Activated CD8-positive, alpha-beta memory T cell treated with anti-CD3 and anti-CD28 coated beads for 36 hours (primary cell): ENCODE results near the gene CNTROB. TPM values are rescaled to one million over a fixed set of nuclear protein-coding genes. Genes with fewer than 3 reads are reported as not detected.

Source experiments
- CTCF ChIA-PET: fragments of 350-600 bp; sonication (Branson Sonifier 250); formaldehyde crosslinking; loops from one replicate; lab custom pipeline; 2021; ENCODE audit warnings: antibody characterized with exemption; lab: Charles Lee
- POLR2A ChIA-PET: fragments of 350-600 bp; sonication (Branson Sonifier 250); formaldehyde crosslinking; loops from one replicate; lab custom pipeline; 2021; ENCODE audit warnings: antibody characterized with exemption; lab: Charles Lee
- total RNA-seq, 2 experiments: library from RNA; stranded (reverse); gene quantifications; one replicate each; pipeline ENCODE4 v1.2.3, GENCODE V29; 2021

CNTROB gene, protein sequence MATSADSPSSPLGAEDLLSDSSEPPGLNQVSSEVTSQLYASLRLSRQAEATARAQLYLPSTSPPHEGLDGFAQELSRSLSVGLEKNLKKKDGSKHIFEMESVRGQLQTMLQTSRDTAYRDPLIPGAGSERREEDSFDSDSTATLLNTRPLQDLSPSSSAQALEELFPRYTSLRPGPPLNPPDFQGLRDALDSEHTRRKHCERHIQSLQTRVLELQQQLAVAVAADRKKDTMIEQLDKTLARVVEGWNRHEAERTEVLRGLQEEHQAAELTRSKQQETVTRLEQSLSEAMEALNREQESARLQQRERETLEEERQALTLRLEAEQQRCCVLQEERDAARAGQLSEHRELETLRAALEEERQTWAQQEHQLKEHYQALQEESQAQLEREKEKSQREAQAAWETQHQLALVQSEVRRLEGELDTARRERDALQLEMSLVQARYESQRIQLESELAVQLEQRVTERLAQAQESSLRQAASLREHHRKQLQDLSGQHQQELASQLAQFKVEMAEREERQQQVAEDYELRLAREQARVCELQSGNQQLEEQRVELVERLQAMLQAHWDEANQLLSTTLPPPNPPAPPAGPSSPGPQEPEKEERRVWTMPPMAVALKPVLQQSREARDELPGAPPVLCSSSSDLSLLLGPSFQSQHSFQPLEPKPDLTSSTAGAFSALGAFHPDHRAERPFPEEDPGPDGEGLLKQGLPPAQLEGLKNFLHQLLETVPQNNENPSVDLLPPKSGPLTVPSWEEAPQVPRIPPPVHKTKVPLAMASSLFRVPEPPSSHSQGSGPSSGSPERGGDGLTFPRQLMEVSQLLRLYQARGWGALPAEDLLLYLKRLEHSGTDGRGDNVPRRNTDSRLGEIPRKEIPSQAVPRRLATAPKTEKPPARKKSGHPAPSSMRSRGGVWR
- total RNA-seq, result 10 to 100 TPM; 40.1 to 44.4 TPM

DNA sequence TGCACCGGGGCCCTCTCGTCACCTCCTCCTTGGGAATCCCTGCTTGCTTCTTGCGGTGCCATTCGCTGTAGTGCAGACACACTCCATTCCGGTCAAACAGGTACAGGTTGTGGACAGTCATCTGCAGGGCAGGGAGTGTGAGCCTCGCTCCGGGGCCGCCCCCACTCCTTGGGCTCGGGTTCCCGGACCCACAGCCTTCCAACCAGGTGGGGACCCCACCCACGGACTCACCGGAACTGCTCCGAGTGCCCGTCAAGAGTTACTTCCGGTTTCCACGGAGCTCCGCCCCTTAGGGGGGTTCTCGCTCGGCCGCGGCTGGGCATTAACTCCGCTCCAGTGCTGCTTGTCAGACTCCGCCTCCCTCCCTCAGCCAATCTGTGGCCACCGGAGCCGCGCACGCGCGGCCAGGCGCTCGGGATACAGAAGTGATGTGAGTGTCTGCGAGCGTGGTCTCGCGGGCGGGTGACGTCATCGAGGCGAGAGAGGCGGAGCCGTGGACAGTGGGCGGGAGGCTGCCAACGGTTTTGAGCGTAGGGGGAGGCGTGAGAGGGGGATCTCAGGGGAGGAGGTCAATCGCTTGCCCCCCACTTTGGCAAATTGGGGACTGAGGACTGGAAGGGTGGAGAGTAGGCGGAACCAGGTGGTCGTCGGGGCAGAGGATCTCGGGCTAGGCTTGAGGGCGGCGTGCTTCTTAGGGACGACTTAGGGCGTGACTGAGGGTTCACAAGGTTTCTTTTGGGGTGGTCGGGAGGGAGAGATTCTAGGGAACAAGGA lies at the start of gene CNTROB, which contains the start of gene TRAPPC1:
CNTROB (plus strand) TSS at position 498 of the 774 bp plus-strand sequence. CDS start 874 bp downstream, outside the sequence.
TRAPPC1 (minus strand) TSS at position 238 of the 774 bp plus-strand sequence; CDS start at position 121, 117 bp downstream.
- POLR2A ChIA-PET, result interaction anchor here (0.6 to 2.8 kb wide), 9 partner anchors 10 to 892 kb away, joined by 3 to 15 read pairs (median 4); partner anchors contain the start of genes NAA38 and RNF227
- CTCF ChIA-PET, result interaction anchor here (0.7 to 3.0 kb wide), 11 partner anchors 10 to 244 kb away, joined by 3 to 18 read pairs (median 5); partner anchors contain the start of genes NAA38, RNF227 and WRAP53

DNA sequence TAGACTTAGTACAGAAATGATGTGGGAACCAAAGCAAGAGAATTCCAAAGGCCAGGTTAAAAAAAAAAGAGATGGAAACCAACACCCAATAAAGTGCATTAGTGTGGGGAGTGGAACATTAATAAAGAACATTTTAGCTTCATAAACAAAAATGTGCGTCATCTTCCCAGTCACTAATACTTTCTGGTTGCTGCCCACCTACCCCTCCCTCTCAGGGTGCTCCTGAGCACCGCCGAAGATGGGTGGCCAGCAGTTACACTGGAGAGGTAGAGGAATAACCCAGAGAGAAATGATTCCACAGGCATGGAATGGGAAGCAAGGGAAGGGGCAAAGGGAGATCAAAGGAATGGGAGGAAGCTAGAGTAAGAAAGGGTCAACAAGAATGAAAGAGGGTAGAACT lies 49.4 kb upstream of the CNTROB start:
- ChIA-PET POLR2A (no interaction called here), CTCF (interaction anchor here (0.6 to 1.3 kb wide), 3 partner anchors 8 to 47 kb away, joined by 3 read pairs; no protein-coding TSS in a partner anchor)

DNA sequence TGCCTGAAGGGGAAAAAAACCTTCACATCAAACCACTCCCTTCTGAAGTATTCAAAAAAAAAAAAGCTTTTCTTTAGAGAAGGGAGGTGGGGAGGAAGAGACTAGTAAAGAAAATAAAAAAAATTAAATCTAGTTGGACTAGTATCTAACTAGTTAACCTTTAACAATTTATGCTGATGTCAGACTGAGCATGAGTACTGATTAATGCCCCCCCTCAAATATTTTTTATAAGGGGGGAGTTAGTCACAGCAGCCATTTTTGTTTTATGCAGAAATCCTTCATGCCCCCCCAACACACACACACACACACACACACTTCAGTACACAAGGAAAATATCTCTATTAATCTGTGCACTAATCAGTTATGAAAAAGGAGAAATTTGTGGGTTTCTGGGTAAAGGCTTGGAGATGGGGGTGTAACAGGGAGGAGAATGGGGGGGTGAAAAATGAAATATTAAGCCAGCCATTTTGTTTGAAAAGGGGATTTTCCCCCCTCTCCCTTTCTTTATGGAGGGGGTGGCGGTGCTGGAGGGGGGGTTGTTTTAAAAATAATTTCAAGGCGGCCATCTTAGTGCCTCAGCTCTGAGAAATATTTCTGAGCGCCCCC lies 48.1 kb upstream of the CNTROB start:
- ChIA-PET CTCF (interaction anchor here (0.8 to 1.3 kb wide), 2 partner anchors 15 to 176 kb away, joined by 3 read pairs; no protein-coding TSS in a partner anchor), POLR2A (interaction anchor here (0.5 to 0.6 kb wide), 2 partner anchors 42 to 48 kb away, joined by 3 read pairs; no protein-coding TSS in a partner anchor)

DNA sequence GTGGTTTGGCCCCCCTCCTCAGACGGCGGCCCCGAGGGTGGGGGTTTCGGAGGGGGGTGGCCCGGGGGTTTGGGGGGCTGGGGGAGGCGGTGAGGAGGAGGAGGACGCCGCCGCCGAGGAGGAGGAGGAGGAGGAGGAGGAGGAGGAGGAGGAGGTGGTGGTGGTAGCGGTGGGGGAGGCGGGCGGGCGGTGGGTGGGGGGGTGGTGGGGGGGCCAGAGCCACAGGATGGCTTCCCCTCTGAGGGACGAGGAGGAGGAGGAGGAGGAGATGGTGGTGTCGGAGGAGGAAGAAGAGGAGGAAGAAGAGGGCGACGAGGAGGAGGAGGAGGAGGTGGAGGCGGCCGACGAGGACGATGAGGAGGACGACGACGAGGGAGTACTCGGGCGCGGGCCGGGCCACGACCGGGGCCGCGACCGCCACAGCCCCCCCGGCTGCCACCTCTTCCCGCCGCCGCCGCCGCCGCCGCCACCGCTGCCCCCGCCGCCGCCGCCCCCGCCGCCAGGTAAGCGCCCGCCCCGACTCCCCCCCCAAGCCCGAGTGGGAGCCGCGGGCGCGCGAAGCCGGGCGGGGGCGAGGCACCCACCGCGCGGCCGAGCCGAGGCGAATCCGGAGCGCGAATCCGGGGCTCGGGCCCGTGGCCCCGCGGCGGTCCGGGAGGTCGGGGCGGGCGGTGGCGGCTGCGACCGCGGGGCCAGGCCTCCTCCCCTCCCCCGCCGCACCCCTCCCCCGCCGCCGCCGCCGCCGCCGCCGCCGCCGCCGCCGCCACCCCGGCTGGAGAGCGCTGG lies 47.2 kb upstream of the CNTROB start:
- CTCF ChIA-PET, result interaction anchor here (0.7 to 2.2 kb wide), 3 partner anchors 28 to 179 kb away, joined by 3 to 8 read pairs (median 3); partner anchors contain the start of genes CYB5D1 and NAA38
- POLR2A ChIA-PET, result interaction anchor here (0.6 kb wide), 1 partner anchor 49 kb away, joined by 3 read pairs; no protein-coding TSS in a partner anchor

DNA sequence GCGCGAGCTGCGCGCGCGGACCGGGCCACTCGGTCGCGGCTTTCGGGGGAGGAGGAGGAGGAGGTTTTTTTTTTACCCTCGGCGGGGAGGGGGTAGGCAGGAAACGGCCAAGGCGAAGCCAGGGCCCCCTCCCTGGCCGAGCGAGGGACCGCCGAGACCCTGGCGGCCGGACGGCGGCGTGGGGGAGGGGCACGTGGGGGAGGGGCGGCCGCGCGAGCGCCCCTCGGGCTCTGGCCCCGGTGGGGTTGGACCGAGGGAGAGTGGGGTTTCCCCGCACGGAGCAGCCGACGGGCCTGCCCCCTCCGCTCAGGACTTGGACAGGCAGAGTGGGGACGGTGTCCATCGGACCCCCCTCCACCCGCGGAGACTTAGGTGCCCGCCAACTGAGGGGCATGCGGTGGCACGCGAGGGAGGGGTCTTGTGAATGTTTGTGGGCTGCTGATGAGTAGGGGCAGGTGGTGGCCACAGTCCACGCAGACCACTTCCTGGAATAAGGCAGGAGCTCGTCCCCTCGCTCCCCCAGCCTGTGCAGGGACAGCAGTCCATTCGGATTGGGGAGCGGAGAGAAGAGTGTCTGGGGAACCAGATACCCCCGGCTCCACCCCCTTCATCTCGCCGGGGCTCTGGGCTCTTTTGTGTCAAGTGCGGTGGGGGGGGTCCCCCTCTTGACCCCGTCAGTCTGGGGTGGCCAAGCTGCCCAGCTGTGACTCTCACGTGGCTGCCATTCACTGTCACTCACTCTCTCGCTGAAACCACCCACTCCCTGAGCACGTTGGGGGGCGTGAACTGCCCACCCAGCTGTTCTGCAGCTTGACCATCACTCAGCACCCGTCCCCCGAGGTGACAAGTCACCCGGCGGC lies 46.4 kb upstream of the CNTROB start:
- POLR2A ChIA-PET, result interaction anchor here (0.6 to 1.5 kb wide), 4 partner anchors 11 to 200 kb away, joined by 4 to 9 read pairs (median 6); partner anchors contain the start of genes CNTROB, TP53 and TRAPPC1
- CTCF ChIA-PET, result interaction anchor here (0.7 to 2.2 kb wide), 7 partner anchors 22 to 198 kb away, joined by 3 to 8 read pairs (median 3); partner anchors contain the start of genes CYB5D1, NAA38, RNF227 and TP53

DNA sequence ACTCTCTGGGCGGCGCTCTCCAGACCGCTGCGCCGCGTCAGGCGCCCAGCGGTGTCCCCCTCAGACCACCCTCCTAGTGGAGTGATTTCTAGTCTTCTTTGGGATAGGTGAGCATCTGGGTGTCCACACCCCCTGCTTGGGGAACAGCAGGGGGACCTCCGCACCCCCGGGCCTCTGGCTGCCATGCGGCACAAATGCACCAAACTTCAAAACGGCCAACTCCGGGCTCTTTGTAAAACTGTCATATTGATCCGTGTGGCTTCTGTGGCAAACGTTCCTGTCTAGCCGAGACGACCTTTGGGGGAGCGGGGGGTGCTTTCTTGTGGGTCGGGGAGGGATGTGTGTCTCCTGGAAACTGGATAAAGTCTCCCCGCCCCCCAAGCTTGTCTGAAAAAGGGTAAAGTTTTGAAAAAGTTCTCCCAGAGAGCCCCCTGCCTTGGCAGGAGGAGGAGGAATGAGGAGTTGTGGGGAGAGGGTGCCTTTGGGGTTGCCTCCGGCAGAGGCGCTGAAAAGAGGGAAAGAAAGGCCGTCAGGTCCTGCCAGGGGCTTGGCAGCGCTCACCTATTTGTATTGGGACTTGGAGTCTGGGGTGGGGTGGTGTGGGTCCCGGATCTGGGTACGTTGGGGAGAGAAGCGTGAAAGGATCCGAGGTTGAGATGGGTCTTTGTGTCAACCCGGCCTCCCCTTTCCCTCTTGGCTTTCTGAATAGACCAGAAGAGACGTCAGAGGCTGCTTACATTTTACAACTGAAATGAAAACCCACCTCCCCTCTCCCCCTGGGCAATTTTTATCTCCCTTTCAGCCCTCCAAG lies 45.6 kb upstream of the CNTROB start:
- ChIA-PET CTCF (interaction anchor here (0.7 to 2.2 kb wide), 6 partner anchors 23 to 199 kb away, joined by 3 to 8 read pairs (median 3); partner anchors contain the start of genes CYB5D1, NAA38, RNF227 and TP53), POLR2A (interaction anchor here (0.6 to 1.5 kb wide), 3 partner anchors 12 to 199 kb away, joined by 6 to 9 read pairs (median 7); partner anchors contain the start of genes CNTROB, TP53 and TRAPPC1)

DNA sequence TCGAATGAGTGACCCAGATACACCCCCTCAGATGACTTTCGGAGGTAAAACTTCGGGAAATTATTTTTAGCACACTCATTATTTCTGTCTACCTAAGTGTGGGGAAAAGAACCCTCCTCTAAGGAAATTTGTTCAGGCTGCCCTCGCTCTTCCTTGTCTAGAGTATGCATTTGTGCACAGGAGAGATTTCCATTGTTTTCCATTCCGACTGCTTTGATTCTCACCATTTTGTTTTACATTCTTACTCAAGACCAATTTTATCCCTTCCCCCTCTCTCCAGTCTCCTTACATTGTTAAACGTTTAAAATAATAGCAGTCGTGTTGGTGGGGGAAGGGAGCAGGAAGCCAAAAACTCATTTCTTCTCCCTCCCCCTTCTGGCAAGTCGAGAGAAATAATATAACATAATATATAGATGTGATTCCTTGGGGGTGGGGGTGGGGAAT lies 44.9 kb upstream of the CNTROB start:
- POLR2A ChIA-PET, result no interaction called here
- CTCF ChIA-PET, result interaction anchor here (2.2 kb wide), 1 partner anchor 30 kb away, joined by 8 read pairs; the partner anchor contains the start of genes CYB5D1 and NAA38

DNA sequence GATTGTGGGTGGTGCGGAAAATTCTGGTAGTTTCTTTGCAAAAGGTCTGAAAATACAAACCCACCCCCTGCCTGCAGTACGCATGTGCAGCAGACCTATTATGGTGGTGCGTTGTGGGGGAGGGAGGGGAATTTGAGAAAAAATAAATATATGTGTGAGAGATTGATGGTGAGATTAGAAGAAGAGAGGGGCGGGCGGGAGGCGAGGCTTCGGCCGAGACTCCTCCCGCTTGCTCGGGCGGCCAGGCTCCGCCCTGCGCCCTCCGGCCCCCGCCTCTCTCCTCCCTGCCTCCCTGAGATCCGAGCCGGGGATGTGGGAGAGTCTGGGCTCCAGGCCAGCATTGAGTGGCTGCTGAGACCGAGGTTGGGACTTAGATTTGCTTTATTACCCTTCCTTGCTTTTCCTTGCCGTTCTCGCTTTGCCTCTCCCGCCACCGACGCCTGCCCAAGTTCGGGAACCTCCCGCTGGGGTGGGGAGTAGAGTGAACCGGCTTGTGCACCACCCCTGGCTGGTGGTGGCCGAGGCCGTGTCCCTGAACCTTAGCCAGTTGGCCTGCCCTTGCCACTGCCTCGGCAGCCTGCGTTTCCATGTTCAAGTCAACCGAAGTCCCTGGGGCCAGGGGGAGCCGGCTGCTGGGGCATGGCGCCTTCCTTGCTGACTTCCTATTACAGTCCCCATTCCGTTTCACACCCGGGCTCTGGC lies 44.4 kb upstream of the CNTROB start:
- ChIA-PET POLR2A (no interaction called here), CTCF (no interaction called here)

DNA sequence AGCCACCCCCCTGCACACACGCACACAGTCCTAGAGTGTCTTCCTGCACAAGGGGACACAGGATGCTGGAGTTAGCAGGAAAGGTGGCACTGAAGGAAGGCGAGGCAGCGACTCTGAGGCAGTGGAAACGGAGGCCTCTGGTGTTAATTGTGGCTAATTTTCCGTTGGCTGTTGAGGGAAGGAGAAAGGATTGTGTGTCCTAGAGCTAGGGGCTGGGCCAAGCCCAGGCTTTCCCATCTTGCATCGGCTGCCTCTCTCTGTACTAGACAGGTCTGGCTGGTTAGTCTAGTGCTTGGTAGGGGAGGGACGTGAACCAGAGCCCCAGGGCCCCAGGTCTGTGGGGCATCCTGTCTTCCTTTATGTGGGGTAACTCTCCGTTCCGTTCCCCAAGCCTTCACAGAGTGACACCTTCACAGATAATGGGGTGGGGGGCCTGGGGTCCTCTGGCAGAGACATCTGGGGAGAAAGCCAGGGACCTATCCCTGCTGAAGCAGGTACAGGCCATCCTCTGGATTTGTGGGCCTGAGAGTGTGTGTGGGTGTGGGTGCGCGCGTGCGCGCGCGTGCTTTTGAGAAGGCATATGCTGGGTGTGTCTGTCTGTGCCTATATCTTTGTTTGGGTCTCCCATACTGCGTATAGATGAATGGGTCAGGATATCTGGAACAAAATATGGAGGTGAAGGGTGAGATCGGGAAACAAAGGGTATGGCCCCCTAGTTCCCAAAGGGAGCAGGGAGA lies 43.7 kb upstream of the CNTROB start, which contains the start of gene CHD3:
CHD3 (plus strand) TSS at position 606 of the 737 bp plus-strand sequence. CDS start 212 bp downstream, outside the sequence.
- CTCF ChIA-PET, result interaction anchor here (0.9 kb wide), 1 partner anchor 53 kb away, joined by 3 read pairs; no protein-coding TSS in a partner anchor
- POLR2A ChIA-PET, result no interaction called here

DNA sequence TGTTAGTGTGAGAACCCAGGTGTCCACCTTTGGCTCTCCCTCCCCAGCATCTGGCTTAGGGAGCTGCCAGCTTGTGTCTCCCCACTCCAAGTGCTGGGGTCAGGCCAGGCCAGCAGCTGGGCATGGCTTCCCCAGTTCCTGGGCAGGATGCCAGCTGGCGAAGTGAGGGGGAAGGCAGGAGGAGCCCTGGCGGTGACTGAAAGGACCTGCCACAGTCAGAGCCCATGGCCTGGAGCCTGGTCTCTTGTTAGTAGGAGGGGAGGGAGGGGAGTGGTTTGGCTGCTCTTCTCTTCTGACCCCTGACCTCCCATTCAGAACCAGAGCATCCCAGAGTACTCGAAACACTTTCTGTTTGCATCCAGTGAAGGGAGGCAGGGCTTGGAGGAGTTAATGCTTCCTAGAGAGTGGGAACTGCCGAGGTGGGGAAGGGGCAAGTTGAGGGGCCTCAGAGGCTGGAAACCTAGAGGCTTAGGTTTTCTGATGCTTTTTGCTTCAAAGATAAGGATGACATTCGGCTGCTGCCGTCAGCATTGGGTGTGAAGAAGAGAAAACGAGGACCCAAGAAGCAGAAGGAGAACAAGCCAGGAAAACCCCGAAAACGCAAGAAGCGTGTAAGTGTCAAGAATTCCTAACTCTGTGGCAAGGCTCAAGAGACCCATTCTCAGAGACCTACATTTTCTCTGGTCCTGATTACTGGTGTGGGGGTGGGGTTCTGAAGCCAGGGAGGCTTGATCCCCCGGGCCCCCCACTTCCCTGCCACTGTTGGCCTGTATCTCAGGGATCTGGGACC lies 42.6 kb upstream of the CNTROB start:
- POLR2A ChIA-PET, result no interaction called here
- CTCF ChIA-PET, result no interaction called here

DNA sequence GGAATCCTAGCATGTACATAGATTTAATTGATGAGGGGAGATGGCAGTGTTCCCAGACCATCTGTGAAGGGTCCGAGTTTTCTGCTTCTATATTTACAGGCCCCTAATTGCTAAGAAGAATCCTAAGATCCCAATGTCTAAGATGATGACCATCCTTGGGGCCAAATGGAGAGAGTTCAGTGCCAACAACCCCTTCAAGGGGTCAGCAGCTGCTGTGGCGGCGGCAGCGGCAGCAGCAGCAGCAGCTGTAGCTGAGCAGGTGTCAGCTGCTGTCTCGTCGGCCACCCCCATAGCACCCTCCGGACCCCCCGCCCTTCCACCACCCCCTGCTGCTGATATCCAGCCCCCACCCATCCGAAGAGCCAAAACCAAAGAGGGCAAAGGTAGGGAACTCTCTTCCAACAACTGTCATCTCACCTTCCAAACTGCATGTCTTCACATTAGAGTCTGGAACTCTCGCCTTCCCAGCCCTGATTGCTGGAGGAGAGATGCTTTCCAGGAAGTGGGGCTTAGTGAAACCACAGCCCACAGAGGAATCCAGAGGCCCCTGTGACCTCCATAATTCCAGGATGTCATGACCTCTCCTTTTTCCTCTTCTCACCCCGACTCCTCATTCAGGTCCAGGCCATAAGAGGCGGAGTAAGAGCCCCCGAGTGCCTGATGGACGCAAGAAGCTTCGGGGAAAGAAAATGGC lies 38.7 kb upstream of the CNTROB start:
- POLR2A ChIA-PET, result no interaction called here
- CTCF ChIA-PET, result interaction anchor here (0.5 kb wide), 1 partner anchor 147 kb away, joined by 3 read pairs; no protein-coding TSS in a partner anchor

DNA sequence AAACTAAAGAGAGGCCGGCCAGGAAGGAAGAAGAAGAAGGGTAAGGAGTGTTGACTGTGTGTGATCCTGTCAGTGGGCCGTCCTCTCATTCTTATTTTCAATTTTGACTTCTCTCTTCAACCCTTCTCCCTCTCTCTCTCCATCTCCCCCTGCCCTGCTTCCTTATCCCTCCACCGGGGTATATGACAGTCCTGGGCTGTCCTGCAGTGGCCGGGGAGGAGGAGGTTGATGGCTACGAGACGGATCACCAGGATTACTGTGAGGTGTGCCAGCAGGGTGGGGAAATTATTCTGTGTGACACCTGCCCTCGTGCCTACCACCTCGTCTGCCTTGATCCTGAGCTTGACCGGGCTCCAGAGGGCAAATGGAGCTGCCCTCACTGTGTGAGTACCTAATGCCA lies 37.8 kb upstream of the CNTROB start:
- CTCF ChIA-PET, result no interaction called here
- POLR2A ChIA-PET, result no interaction called here
